Astrocyte (in vitro differentiated cells and primary cell): ENCODE measurements around the gene PTK7. TPM values are rescaled to one million over a fixed set of nuclear protein-coding genes. Genes with fewer than 3 reads are reported as not detected.

ENCODE experiments used
- DNase-seq: peaks from one replicate; pipeline ENCODE4 v3.0.0-alpha.2; 2010; ENCODE audit warnings: low read depth
- FAIRE-seq: peaks from 2 replicates; lab custom pipeline; 2011; peaks lifted over from hg19 to GRCh38; lab: Jason Lieb, UNC
- H2AFZ ChIP-seq: 2 replicates; pipeline ENCODE4 v1.6.0; 2012; ENCODE audit warnings: low read depth, low read length, inconsistent platforms
- H3K27ac ChIP-seq: 2 replicates; pipeline ENCODE4 v1.5.1; 2011; ENCODE audit warnings: low read depth, low read length, inconsistent platforms
- H3K27me3 ChIP-seq: 2 replicates; pipeline ENCODE4 v1.6.0; 2011; ENCODE audit warnings: low read length, inconsistent platforms; ENCODE audit not compliant: insufficient read depth
- H3K36me3 ChIP-seq: 2 replicates; pipeline ENCODE4 v1.5.1; 2011; ENCODE audit warnings: low read length, inconsistent platforms; ENCODE audit not compliant: insufficient read depth
- H3K4me1 ChIP-seq: 2 replicates; pipeline ENCODE4 v1.5.1; 2011; ENCODE audit warnings: low read length, inconsistent platforms; ENCODE audit not compliant: insufficient read depth
- H3K4me2 ChIP-seq: 2 replicates; pipeline ENCODE4 v1.6.0; 2012; ENCODE audit warnings: low read length, inconsistent platforms
- H3K4me3 ChIP-seq: 2 replicates; pipeline ENCODE4 v1.5.1; 2011; ENCODE audit warnings: low read depth, mild to moderate bottlenecking, low read length, inconsistent platforms; ENCODE audit not compliant: insufficient read depth
- H3K79me2 ChIP-seq: 2 replicates; pipeline ENCODE4 v1.6.0; 2012; ENCODE audit warnings: mild to moderate bottlenecking, low read length, inconsistent platforms; ENCODE audit not compliant: insufficient read depth
- H3K9ac ChIP-seq: 2 replicates; pipeline ENCODE4 v1.6.0; 2012; ENCODE audit warnings: mild to moderate bottlenecking, low read length, inconsistent platforms
- H3K9me3 ChIP-seq: 2 replicates; pipeline ENCODE4 v1.5.1; 2012; ENCODE audit warnings: low read depth, mild to moderate bottlenecking, low read length, inconsistent platforms; ENCODE audit not compliant: insufficient read depth
- H4K20me1 ChIP-seq: 2 replicates; pipeline ENCODE4 v1.6.0; 2012; ENCODE audit warnings: low read length, inconsistent platforms; ENCODE audit not compliant: insufficient read depth
- H3K27ac Mint-ChIP-seq: one replicate; pipeline ENCODE4 v1.8.0; 2021; ENCODE audit warnings: mild to moderate bottlenecking, mixed read lengths; ENCODE audit not compliant: unreplicated experiment
- H3K27me3 Mint-ChIP-seq: one replicate; pipeline ENCODE4 v1.8.0; 2021; ENCODE audit warnings: low read depth, mixed read lengths; ENCODE audit not compliant: unreplicated experiment
- H3K36me3 Mint-ChIP-seq: one replicate; pipeline ENCODE4 v1.8.0; 2021; ENCODE audit warnings: low read depth, mixed read lengths; ENCODE audit not compliant: unreplicated experiment
- H3K4me1 Mint-ChIP-seq: one replicate; pipeline ENCODE4 v1.8.0; 2021; ENCODE audit warnings: low read depth, mixed read lengths; ENCODE audit not compliant: unreplicated experiment
- H3K4me3 Mint-ChIP-seq: one replicate; pipeline ENCODE4 v1.8.0; 2021; ENCODE audit warnings: mild to moderate bottlenecking, moderate library complexity, mixed read lengths; ENCODE audit not compliant: unreplicated experiment
- H3K9me3 Mint-ChIP-seq: one replicate; pipeline ENCODE4 v1.8.0; 2021; ENCODE audit warnings: mild to moderate bottlenecking, mixed read lengths; ENCODE audit not compliant: unreplicated experiment
- EZH2 ChIP-seq: IDR thresholded peaks from 2 replicates; pipeline ENCODE4 v1.6.1; 2012; ENCODE audit warnings: mild to moderate bottlenecking, low read length, inconsistent platforms; ENCODE audit not compliant: insufficient read depth
- total RNA-seq: library from RNA; stranded (reverse); gene quantifications from 2 replicates; pipeline ENCODE4 v1.2.1, GENCODE V29; 2021
- TF ChIP-seq, protein P1 (sequence below): IDR thresholded peaks from 2 replicates; pipeline ENCODE4 v1.5.1; 2011; ENCODE audit warnings: low read depth, mild to moderate bottlenecking, inconsistent platforms, low read length, moderate library complexity; ENCODE audit not compliant: insufficient read depth

The PTK7 gene
- total RNA-seq, 1 donor from 2014 or later, result 506 TPM

DNA sequence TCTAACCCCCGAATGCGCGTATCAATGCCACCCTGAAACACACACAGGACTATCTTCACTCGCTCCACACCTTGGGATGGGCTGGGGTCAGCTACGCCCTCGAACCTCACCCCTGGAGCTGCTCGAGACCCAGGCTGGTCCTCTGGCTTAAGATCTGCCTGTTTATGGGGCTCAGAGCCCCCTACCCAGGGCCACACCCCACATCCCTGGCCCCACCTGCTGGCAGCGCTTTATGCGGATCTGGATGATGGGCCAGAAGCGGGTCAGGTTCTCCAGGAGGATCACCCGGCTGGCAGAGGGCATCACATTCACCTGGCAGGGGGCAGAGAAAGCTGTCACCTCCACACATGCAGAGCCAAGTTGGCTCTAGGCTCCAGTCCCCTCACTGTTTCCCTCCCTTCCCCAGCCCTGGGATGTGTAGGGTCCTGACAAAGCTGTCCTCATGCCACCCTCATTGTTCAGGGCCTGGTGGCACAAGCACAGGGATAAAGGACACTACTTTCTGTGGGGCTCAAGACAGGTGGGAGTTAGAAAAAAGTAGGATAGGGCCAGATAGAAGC is 30.7 kb upstream of the PTK7 start:
- no peak overlapping the region for H2AFZ ChIP-seq
- H3K27ac Mint-ChIP-seq, result no peak overlapping the region
- H3K27ac ChIP-seq, result no peak overlapping the region
- H3K36me3 Mint-ChIP-seq, result peaks cover 28% of the 10 kb centered on the region
- H4K20me1 ChIP-seq, result no peaks in the 10 kb centered on the region
- H3K79me2 ChIP-seq, result peaks cover 9% of the 10 kb centered on the region
- no peaks in the 10 kb centered on the region for H3K9me3 Mint-ChIP-seq
- peaks cover under 1% of the 10 kb centered on the region for H3K4me1 Mint-ChIP-seq
- H3K9ac ChIP-seq, result no peak overlapping the region
- no peak overlapping the region for H3K4me2 ChIP-seq
- no peak overlapping the region for H3K4me3 Mint-ChIP-seq
- H3K9me3 ChIP-seq, result no peaks in the 10 kb centered on the region
- no peak overlapping the region for H3K4me3 ChIP-seq
- H3K36me3 ChIP-seq, result peaks cover 18% of the 10 kb centered on the region
- H3K4me1 ChIP-seq, result no peaks in the 10 kb centered on the region
- no peak for DNase-seq
- TF ChIP-seq, protein P1, sequence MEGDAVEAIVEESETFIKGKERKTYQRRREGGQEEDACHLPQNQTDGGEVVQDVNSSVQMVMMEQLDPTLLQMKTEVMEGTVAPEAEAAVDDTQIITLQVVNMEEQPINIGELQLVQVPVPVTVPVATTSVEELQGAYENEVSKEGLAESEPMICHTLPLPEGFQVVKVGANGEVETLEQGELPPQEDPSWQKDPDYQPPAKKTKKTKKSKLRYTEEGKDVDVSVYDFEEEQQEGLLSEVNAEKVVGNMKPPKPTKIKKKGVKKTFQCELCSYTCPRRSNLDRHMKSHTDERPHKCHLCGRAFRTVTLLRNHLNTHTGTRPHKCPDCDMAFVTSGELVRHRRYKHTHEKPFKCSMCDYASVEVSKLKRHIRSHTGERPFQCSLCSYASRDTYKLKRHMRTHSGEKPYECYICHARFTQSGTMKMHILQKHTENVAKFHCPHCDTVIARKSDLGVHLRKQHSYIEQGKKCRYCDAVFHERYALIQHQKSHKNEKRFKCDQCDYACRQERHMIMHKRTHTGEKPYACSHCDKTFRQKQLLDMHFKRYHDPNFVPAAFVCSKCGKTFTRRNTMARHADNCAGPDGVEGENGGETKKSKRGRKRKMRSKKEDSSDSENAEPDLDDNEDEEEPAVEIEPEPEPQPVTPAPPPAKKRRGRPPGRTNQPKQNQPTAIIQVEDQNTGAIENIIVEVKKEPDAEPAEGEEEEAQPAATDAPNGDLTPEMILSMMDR, result no peak
- TF ChIP-seq EZH2, result no peak
- FAIRE-seq, result no peak
- no peaks in the 10 kb centered on the region for H3K27me3 Mint-ChIP-seq
- no peaks in the 10 kb centered on the region for H3K27me3 ChIP-seq

- no peaks in the 10 kb centered on the region for H3K9me3 ChIP-seq
- H3K36me3 ChIP-seq, result peaks cover 18% of the 10 kb centered on the region
- no peak overlapping the region for H3K27ac ChIP-seq
- H2AFZ ChIP-seq, result no peak overlapping the region
- H3K27me3 Mint-ChIP-seq, result no peaks in the 10 kb centered on the region
- no peaks in the 10 kb centered on the region for H3K27me3 ChIP-seq
- no peak for TF ChIP-seq EZH2
- H3K9me3 Mint-ChIP-seq, result peaks cover 3% of the 10 kb centered on the region
- H4K20me1 ChIP-seq, result no peaks in the 10 kb centered on the region
- H3K27ac Mint-ChIP-seq, result no peak overlapping the region
- peaks cover 35% of the 10 kb centered on the region for H3K36me3 Mint-ChIP-seq
- peaks cover 15% of the 10 kb centered on the region for H3K4me1 ChIP-seq
- DNase-seq (no peak), FAIRE-seq (no peak)
- no peak overlapping the region for H3K9ac ChIP-seq
- no peak overlapping the region for H3K4me2 ChIP-seq
- H3K4me1 Mint-ChIP-seq, result peaks cover 20% of the 10 kb centered on the region
- peaks cover 32% of the 10 kb centered on the region for H3K79me2 ChIP-seq
- no peak overlapping the region for H3K4me3 ChIP-seq
- H3K4me3 Mint-ChIP-seq, result no peak overlapping the region
Observed at GRCh38 chr6:43047998-43048397, 28.1 kb upstream of the PTK7 start.

- H3K9me3 ChIP-seq, result no peaks in the 10 kb centered on the region
- Mint-ChIP-seq H3K27me3 (no peaks in the 10 kb centered on the region), H3K36me3 (peaks cover 21% of the 10 kb centered on the region), H3K9me3 (peaks cover 3% of the 10 kb centered on the region), H3K4me1 (peaks cover 25% of the 10 kb centered on the region), H3K4me3 (peak overlapping the region; percentile 64), H3K27ac (no peak overlapping the region)
- peaks cover 36% of the 10 kb centered on the region for H3K79me2 ChIP-seq
- H2AFZ ChIP-seq, result no peak overlapping the region
- peak overlapping the region; percentile 91 for H3K4me2 ChIP-seq
- TF ChIP-seq, protein P1, result no peak
- TF ChIP-seq EZH2, result no peak
- no peak overlapping the region for H3K4me3 ChIP-seq
- no peak for DNase-seq
- peaks cover 16% of the 10 kb centered on the region for H3K36me3 ChIP-seq
- no peak overlapping the region for H3K27ac ChIP-seq
- no peaks in the 10 kb centered on the region for H3K27me3 ChIP-seq
- H3K9ac ChIP-seq, result no peak overlapping the region
- peaks cover 26% of the 10 kb centered on the region for H3K4me1 ChIP-seq
- no peaks in the 10 kb centered on the region for H4K20me1 ChIP-seq
- no peak for FAIRE-seq
Observed at GRCh38 chr6:43050981-43051380, 25.1 kb upstream of the PTK7 start.
